CD4-positive, CD25-positive, alpha-beta regulatory T cell (primary cell): ENCODE measurements around the gene CHODL. TPM values are rescaled to one million over a fixed set of nuclear protein-coding genes. Genes with fewer than 3 reads are reported as not detected.

Experiments used
- ATAC-seq, 2 donors: fragments of 150-1000 bp; cut with Tn5 transposase; one replicate each; pipeline ENCODE4 v1.10.0; 2021; ENCODE audit warnings: low read depth in 2 of 2, moderate number of reproducible peaks in 2 of 2, moderate library complexity in 1 of 2
- DNase-seq, 3 donors: peaks; one replicate each; pipeline versions ENCODE4 v3.0.0 to v3.0.0-alpha.2; 2012 to 2022; ENCODE audit warnings: mixed read lengths in 1 of 3
- H3K27ac ChIP-seq: one replicate; pipeline ENCODE4 v1.7.0; 2013; ENCODE audit warnings: mild to moderate bottlenecking, low read length; ENCODE audit not compliant: insufficient read depth, poor library complexity, severe bottlenecking
- H3K27me3 ChIP-seq: one replicate; pipeline ENCODE4 v1.7.0; 2013; ENCODE audit warnings: low read length; ENCODE audit not compliant: control insufficient read depth, insufficient read depth
- H3K36me3 ChIP-seq: one replicate; pipeline ENCODE4 v1.7.0; 2013; ENCODE audit warnings: mild to moderate bottlenecking, low read length, moderate library complexity; ENCODE audit not compliant: control insufficient read depth, insufficient read depth
- H3K4me1 ChIP-seq: 2 replicates; pipeline ENCODE4 v1.7.0; 2013; ENCODE audit warnings: mild to moderate bottlenecking, low read length; ENCODE audit not compliant: insufficient read depth, control insufficient read depth, poor library complexity, severe bottlenecking
- H3K4me3 ChIP-seq: one replicate; pipeline ENCODE4 v1.7.0; 2013; ENCODE audit warnings: low read depth, mild to moderate bottlenecking, low read length, moderate library complexity
- H3K9me3 ChIP-seq, 2 experiments: 1 replicate in 1 of 2; 2 replicates in 1 of 2; pipeline ENCODE4 v1.7.0; 2013; ENCODE audit warnings: low read length in 2 of 2, mild to moderate bottlenecking in 1 of 2, moderate library complexity in 1 of 2; ENCODE audit not compliant: control insufficient read depth in 2 of 2
- H3K27ac Mint-ChIP-seq, 3 donors: one replicate each; pipeline ENCODE4 v1.8.0; 2020 to 2022; ENCODE audit warnings: mild to moderate bottlenecking in 3 of 3, mixed read lengths in 3 of 3, moderate library complexity in 2 of 3
- H3K27me3 Mint-ChIP-seq: one replicate; pipeline ENCODE4 v1.8.0; 2022; ENCODE audit warnings: mild to moderate bottlenecking, mixed read lengths
- H3K36me3 Mint-ChIP-seq: one replicate; pipeline ENCODE4 v1.8.0; 2020; ENCODE audit warnings: mixed read lengths
- H3K4me1 Mint-ChIP-seq, 4 donors: one replicate each; pipeline ENCODE4 v1.8.0; 2020 to 2022; ENCODE audit warnings: mixed read lengths in 4 of 4, mild to moderate bottlenecking in 1 of 4
- H3K4me3 Mint-ChIP-seq, 4 donors: one replicate each; pipeline ENCODE4 v1.8.0; 2020 to 2022; ENCODE audit warnings: mild to moderate bottlenecking in 4 of 4, mixed read lengths in 4 of 4, moderate library complexity in 3 of 4
- H3K9me3 Mint-ChIP-seq, 7 donors: one replicate each; pipeline ENCODE4 v1.8.0; 2020 to 2022; ENCODE audit warnings: mixed read lengths in 7 of 7, mild to moderate bottlenecking in 3 of 7, moderate library complexity in 2 of 7
- polyA plus RNA-seq, 4 donors: library from polyadenylated mRNA; unstranded; fragments of 300-500 nt; fragmentation: Illumina TruSeq; gene quantifications; one replicate each; pipeline ENCODE4 v1.2.3, GENCODE V29; 2021
- total RNA-seq: library from RNA; stranded (reverse); gene quantifications from one replicate; pipeline ENCODE4 v1.2.3, GENCODE V29; 2022

CHODL gene
- total and polyA plus RNA-seq, 5 donors from 2014 or later, result 0.40 to 0.44 TPM; not detected in 3

DNA sequence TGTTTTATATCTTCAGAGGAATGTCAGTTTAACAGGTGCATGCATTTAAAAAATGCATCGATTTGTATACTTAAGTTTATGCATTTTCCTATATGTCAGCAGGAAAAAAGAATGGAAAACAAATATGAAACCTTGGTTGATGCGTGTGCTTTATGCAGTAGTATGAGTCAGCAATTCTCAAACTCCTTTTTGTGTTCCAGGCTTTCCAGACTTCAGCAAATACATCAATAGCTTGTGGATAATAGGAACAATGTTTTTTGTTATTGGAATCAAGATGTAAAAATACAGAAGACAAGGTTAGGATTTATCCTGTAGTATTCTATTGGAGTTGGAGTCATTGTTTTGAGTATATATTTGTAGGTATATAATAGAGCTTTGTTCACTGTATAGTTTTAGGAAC, 45.2 kb downstream of the CHODL start:
- DNase-seq, result no peak
- Mint-ChIP-seq H3K4me1 (no peaks in the 10 kb centered on the region), H3K9me3 (peaks cover 0 to 8% (median 2%) of the 10 kb centered on the region in 7 donors), H3K27me3 (no peaks in the 10 kb centered on the region), H3K27ac (no peak overlapping the region), H3K36me3 (no peaks in the 10 kb centered on the region), H3K4me3 (no peak overlapping the region)
- H3K4me3 ChIP-seq, result no peak overlapping the region
- no peaks in the 10 kb centered on the region for H3K9me3 ChIP-seq
- H3K27me3 ChIP-seq, result no peaks in the 10 kb centered on the region
- no peaks in the 10 kb centered on the region for H3K36me3 ChIP-seq
- no peak overlapping the region for H3K27ac ChIP-seq
- no peaks in the 10 kb centered on the region for H3K4me1 ChIP-seq
- no peak for ATAC-seq

DNA sequence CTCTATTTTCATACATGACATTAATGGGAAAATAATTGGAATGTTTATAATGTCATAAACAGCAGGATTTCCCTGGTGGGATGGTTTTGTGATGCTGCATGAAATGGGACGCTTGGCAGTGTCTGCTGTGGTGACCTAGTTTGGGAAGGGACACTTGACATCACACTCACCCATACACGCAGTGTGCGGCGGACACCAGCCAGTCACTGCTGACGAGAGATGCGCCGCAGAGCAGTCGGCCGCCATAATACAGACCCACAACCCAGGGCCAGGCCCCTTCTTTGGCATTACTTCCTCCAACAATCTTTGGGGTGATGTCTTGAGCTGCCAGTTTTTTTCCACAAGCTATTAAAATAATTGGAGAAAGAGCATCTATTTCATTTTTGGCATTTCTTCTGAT, 49.5 kb downstream of the CHODL start:
- Histone ChIP-seq H3K36me3 (no peaks in the 10 kb centered on the region), H3K9me3 (no peaks in the 10 kb centered on the region), H3K4me3 (no peak overlapping the region), H3K4me1 (no peaks in the 10 kb centered on the region), H3K27ac (no peak overlapping the region), H3K27me3 (no peaks in the 10 kb centered on the region)
- DNase-seq (no peak), ATAC-seq (no peak)
- peaks cover 0 to 3% (median 0%) of the 10 kb centered on the region in 7 donors for H3K9me3 Mint-ChIP-seq
- H3K27me3 Mint-ChIP-seq, result no peaks in the 10 kb centered on the region
- H3K4me1 Mint-ChIP-seq, result no peaks in the 10 kb centered on the region
- H3K4me3 Mint-ChIP-seq, result no peak overlapping the region
- no peak overlapping the region for H3K27ac Mint-ChIP-seq
- no peaks in the 10 kb centered on the region for H3K36me3 Mint-ChIP-seq

DNA sequence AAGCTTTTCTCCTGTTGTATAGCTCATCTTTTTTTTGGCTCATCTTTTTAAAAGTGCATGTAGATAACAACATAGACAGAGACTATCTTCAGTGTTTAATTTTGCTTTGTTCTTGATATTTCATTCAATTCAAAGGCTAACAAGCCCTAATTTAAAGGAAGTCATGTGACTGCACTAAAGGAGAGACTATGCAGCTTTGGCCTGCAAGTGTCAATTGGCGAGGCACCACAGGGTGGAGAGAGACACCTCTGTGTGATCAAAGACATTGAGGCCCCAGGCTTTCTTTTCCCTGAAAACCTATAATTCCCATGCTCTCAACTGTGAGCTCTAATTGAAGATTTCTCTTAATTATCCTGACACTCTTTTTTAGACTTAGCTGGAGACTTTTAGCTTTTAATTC, 53.6 kb downstream of the CHODL start:
- Histone ChIP-seq H3K4me3 (no peak overlapping the region), H3K36me3 (no peaks in the 10 kb centered on the region), H3K9me3 (no peaks in the 10 kb centered on the region), H3K27ac (no peak overlapping the region), H3K27me3 (no peaks in the 10 kb centered on the region), H3K4me1 (no peaks in the 10 kb centered on the region)
- Mint-ChIP-seq H3K4me1 (no peaks in the 10 kb centered on the region), H3K9me3 (peaks cover 0 to 5% (median 0%) of the 10 kb centered on the region in 7 donors), H3K27me3 (no peaks in the 10 kb centered on the region), H3K36me3 (no peaks in the 10 kb centered on the region), H3K27ac (no peak overlapping the region), H3K4me3 (no peak overlapping the region)
- DNase-seq, result no peak
- no peak for ATAC-seq

Other genes starting within 250 kb of the CHODL start
- gene TMPRSS15, start 159.0 kb downstream of the CHODL start, total RNA-seq, result not detected
- gene TMPRSS15, start 159.0 kb downstream of the CHODL start, polyA plus RNA-seq, result not detected